Muscle of back (tissue), 11 donors: Measurements from ENCODE around the gene HSPA8. TPM values are rescaled to one million over a fixed set of nuclear protein-coding genes. Genes with fewer than 3 reads are reported as not detected.
"Not testable (repeated sequence)": the region's sequence is repeated elsewhere in the genome, so short reads cannot be mapped to it uniquely, and the experiment has no call there.

Experiments used
- DNase-seq, 3 donors: peaks; one replicate each; pipeline versions ENCODE4 v3.0.0 to v3.0.0-alpha.2; 2013
- polyA plus RNA-seq, 10 donors: library from polyadenylated mRNA; unstranded; fragments of 120-200 nt; gene quantifications; one replicate each; pipeline ENCODE4 v1.2.1, GENCODE V29; 2013; ENCODE audit not compliant: insufficient read length in 10 of 10

Gene HSPA8
- polyA plus RNA-seq, 10 donors, result 1,445 to 2,027 (median 1,727) TPM

DNA sequence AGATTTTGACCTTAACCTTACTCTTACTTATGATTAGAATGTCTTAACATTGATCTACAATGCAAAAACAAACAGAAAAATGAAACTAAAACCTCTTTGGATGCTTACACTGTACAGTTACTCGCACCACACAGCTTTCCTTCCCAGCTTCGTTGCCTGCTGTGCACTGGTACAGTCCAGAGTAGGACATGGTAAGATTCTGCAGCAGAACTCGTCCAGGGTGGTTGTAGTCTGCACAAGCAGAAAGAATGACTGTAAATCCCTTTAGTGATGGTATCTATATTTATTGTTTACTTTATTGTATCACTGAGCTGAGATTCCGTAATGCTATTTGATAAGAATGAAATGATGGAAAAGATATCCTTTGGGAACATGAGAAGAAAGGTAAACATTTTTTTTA is 21.0 kb upstream of the HSPA8 start:
- DNase-seq, result no peak

DNA sequence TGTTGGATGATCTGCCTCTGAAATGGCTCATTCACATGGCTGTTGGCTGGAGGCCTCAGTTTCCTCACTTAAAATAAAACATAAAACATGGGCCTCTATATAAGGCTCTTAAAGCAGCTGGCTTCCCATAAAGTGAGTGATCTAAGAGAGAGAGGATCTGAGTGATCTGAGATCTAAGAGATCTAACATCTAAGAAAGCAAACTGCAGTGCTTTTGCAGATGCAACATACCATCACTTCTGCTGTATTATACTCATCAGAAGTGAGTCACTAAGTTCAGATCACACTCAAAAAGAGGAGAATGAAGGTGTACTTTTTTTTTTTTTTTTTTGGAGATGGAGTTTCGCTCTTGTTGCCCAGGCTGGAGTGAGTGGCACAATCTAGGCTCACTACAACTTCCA is 18.1 kb upstream of the HSPA8 start:
- no peak for DNase-seq

DNA sequence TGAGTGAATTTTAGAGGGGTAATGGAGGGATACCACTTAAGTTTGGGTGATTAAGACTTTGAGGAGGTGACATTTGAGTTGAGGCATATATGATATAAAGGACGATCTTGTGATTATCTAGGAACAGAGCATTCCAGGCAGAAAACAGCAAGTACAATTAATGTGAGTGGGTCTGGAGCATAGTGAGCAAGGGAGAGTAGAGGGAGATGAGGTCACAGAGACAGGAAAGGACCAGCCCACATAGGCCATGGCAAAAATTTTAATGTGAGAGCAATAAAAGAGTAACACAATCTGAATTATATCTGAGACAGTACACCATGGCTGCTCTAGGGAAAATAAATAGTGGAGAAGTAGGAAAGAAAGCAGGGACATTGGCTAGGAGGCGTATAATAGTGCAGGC is 14.5 kb upstream of the HSPA8 start:
- DNase-seq, result no peak

DNA sequence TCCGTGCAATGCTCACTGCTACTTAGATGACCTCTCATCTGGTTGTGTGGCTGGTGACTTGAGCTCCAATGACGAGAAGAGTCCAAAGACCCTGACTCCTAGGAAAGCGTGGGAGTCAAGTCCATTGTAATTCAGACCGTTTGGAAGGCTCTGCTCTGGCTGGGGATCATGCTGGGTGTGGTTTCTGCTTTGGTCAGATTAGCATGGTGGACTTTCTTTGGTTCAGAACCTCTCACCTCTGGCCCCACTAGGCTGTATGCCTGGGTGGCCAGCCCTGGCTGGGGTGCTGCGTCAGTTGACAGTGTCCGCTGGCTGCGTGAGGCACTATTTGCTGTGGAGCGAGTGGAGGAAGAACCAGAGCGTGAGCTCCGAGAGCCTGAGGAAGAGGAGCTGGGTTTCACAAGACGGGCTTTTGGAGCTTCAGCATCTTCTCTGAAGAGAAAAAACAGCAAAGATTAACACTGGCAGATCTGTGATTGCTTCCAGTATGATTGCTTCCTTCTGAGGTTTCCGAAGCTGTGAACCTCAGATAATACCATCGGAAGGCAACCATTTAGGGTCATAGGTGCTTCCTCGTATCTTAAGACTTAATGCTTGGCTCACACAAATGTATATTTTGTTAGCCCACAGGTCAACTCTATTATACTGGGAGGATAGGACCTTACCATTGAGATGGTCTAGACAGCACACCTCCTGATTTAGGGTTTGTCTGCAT is 11.6 kb upstream of the HSPA8 start:
- no peak for DNase-seq

DNA sequence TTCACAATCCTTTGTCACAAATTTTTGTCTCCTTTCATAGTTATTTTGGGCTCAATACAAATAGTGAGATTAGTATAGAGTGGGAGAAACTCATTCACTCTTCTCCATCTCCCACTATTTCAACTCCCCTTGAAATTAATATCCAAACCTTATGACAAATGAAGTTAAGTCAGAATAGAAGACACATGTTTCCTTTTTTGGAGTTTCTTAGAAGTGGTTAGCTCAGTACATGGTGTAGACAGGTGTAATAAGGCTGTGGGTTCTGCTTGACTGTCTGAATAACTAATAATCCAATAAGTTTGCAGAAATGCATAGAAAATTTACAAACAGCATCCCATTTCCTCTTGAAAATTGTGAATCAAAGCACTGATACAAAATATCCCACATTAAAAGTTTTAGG is 10.8 kb upstream of the HSPA8 start:
- DNase-seq, result no peak

DNA sequence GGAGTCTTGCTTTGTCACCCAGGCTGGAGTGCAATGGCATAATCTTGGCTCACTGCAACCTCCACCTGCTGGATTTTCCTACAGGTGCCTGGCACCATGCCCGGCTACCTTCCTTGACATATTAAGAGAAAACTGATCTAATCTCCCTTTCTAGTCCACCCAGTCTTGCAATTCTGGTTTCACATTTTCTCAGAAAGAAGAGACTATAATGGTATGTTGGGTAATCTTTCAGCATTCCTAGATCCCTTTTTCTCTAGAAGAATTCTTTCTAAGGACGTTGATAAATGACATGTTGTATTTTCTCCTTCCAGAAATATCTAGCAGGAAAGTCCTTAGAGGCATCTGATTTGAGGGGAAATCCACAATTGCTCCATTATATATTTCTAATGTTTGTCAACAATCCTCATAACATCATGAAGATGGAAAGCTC is 10.4 kb upstream of the HSPA8 start:
- DNase-seq, result no peak

DNA sequence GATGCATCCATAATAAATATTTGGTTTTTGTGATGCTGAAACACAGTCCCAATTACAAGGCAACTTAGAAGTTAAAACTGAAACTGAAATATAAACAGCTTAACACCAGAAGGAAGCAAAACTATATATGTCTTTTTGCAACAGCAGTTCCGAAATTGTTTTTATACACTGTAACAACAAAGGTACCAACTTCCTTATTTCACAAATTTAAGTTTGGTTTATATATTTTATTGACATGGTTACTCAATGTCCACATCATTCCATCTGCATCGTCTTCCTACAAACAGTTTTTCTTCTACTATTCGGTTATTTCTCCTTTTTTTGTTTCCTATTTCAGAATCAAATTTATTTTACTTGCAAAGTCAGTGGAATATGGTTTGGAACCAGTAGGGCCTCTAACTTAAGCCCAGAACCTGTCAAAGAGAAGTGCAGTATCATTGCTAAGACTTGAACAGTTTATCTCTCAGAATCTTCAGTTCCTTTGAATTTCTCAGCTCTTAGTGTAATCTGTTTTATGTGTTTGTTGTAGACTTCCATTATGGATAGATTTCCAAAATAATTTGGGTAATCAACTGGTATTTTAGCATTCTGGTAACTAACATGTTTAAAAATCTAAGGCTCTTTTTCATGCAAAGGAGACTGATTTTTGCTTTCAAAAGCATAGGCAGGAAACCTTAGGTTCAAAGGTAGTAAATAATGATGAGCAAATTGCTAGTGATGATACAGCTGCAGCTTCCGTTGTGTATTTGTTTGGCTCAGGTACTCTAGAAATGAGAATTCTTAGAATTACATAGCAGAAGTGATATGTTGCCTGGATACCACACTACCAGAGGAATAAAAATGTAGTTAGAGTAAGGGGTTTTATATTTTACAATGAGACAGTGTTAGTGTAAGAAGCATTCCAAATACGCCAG is 8.2 kb upstream of the HSPA8 start:
- DNase-seq, result peak in 1 of 3 donors; percentile 60

DNA sequence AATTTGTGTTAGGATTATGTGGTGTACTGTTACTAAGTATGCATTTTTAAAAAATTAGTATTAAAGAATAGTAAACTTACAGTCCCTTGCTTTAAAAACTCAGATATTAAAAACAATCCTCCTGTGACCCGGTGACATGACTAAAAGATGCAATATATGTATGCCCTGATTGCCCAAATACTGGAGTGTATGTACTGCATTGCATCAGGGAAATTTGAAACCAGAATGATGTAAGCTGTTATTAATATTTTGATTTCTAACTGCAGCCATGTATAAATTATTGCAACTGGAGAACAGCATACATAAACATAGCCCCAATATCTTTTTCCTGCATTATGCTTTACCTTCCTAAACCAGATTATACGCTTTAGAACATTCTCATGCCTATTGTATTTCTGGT is 3.7 kb upstream of the HSPA8 start:
- DNase-seq, result no peak

DNA sequence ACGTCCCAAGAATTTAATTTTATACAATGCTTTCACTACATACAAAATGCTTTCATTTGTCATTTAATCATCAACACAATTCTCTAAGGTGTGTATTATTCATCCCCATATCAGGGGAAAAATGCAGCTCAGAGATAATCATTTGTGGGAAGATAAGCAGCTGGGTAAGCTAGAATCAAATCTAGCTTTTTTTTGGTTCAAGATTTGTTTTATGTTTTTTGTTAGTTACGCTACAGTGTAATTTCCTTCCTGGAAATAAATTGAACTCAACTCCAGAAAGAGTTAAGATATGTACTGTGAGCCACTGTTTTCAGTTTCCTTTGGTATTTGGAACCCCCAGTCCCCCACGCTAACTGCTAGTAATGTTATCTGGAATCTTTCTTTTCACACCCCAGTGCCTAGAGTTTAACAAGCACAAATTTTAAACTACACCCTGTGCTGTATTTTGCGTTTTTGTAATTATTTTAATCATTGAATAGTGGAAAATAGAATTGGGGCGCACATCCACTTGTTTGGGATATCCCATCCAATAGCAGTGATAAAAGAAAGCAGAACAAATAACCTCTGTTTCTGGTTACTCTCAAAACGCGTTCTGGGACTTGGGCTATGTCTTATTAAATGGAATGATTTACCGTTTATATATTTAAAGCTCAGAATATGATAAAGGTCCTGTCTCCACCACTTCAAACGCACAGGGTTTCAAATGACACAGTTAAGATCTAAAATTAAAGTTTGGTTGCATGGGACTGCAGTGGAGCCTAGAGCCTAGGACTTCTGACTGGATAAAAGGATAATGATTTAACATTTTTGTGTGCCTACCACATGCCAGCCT is 2.1 kb upstream of the HSPA8 start:
- no peak for DNase-seq

DNA sequence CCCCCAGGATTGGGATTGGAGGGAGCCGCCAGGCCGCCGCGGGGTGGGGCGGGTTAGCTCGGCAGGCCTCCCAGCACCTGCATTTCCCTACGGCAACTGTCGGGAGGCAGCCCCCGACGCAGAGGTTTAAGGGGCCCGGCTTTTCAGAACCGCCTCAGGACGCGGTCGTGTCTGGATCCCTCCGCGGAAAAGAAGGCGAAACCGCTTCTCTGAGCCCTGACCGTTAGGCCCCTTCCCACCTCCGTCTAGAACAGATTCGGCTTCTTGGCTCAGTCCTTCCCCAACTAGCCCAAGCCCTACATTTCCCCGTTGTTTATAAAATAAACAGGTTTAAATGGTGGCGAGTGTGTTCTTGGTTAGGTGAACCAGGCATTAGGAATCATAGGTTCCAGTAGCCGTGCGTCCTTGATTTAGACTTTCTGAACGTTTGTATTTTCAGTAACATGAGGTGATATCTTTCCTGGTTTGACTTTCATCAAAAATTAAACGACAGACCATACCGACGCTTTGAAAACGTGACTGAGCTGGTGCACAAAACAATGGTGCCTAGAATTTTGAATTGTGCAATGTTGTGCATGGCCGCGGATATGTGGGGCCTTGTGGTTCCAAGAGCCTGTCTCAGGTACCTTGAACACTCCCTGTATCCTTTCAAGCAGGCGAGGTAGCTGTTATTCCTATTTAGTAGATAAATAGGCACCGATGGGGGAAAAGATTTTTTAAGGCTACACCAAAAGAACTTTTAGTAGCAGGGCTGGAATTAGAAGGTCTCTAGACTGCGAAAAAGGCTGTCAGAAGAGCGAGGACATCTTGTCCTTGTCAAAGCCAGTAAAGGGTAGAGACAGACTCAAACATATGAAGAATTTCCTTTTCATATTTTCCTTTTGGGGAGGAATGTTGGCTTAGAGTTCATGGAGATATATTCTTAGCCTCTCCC is 1.2 kb upstream of the HSPA8 start:
- peak; percentile 62 to 90 (median 72) for DNase-seq

DNA sequence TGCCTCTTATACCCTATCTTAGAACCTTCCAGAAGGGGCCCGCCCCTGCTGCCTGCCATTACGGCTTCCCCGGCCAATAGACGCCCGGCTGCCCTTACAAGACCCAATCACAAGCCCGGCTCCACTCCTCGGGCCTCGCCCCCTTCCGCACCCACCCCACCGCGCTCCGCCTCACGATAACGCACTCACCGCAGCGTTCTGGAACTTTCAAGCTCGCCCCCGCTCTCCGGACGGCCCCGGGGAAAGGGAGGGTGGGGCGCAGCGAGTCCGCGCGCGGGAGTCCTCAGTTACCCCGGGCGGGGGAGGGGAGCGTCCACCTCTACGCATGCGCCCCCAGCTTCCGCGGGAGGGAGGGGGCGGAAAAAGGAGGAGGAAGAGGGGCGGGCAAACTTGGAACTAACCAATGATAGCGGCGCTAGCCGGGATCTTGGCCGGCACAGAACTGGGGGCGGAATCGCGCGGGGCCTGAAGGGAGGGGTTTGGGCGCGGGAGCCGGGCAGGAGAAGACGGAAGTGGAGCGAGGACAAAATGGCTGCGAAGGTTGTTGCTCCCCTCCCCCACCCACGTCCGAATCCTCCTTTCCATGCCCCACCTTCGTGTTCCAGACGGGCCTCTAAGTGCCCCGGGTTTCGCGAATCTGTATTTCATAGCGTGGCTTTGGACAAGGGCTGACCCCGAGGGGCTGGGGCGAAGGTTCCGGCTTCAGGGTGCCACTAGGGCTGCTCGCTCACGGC is 389 bp upstream of the HSPA8 start:
- peak; percentile 99 to 100 (median 100) for DNase-seq

DNA sequence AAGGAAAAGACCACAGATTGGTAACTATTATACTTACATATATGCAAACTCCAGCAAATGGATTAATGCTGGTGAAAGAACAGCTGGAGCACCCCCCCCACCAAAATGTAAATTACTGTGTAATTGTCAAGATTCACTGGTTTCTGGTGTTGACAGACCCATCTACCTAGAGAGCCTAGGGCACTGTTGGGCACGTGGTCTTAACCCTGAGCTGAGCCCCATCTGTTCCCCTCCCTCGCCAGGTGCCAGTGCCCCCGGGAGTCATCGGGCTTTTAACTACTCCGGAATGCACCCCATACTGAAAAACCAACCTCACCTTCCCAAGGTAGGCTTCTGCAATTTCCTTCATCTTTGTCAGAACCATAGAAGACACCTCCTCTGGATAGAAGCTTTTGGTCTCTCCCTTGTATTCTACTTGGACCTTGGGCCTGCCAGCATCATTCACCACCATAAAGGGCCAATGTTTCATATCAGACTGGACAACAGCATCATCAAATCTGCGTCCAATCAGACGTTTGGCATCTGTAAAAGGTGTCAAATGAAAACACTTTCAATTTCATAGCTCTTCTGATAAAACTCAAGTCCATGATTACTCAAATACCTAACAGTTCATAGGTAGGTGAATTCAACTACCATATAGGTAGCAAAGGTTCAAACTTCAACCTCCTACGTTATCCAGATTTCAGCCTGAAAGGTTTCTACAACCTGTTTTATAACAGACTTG is 1.5 kb downstream of the HSPA8 start:
- no peak for DNase-seq

DNA sequence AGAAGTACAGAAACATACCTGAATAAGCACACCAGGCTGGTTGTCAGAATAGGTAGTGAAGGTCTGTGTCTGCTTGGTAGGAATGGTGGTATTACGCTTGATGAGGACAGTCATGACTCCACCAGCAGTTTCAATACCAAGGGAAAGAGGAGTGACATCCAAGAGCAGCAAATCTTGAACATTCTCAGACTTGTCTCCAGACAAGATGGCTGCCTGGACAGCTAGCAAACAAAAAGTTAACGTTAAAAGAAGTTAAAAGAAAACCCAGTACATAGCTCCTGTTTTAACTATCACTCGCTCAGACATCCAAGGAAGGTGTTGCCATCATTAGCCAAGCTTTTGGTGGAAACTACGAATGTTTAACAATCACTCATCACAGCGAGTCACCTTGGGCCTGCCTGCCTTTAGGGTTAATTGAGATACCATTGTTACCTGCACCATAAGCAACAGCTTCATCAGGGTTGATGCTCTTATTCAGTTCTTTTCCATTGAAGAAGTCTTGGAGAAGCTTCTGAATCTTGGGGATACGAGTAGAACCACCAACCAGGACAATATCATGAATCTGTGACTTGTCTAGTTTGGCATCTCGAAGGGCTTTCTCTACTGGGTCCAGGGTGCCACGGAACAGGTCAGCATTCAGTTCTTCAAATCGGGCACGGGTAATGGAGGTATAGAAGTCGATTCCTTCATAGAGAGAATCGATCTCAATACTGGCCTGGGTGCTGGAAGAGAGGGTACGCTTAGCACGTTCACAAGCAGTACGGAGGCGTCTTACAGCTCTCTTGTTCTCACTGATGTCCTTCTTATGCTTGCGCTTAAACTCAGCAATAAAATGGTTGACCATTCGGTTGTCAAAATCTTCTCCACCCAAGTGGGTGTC is 2.7 kb downstream of the HSPA8 start:
- DNase-seq, result not testable (repeated sequence)

DNA sequence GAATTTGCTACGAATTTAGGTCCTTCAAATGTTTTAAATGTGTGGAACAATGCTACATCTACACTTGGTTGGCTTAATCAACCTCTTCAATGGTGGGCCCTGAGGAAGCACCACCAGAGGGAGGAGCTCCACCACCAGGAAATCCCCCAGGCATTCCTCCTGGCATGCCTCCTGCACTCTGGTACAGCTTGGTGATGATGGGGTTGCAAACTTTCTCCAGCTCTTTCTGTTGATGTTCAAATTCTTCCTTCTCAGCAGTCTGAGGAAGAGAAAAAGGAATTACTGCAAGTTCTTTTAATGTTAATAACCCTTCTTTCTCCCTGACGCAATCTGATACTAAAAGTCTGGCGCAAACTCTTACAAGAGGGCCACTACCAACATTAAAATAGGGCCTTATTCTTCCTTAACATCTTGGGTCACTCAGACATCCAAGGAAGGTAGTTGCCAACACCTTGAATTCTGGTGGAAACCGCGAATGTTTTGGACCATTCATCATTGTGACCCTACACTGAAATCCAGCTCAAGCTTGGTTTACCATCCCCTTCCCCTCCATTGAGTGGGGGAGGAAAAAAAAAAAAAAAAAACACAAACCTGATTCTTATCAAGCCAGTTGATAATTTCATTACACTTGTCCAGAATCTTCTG is 4.2 kb downstream of the HSPA8 start:
- DNase-seq, result no peak

DNA sequence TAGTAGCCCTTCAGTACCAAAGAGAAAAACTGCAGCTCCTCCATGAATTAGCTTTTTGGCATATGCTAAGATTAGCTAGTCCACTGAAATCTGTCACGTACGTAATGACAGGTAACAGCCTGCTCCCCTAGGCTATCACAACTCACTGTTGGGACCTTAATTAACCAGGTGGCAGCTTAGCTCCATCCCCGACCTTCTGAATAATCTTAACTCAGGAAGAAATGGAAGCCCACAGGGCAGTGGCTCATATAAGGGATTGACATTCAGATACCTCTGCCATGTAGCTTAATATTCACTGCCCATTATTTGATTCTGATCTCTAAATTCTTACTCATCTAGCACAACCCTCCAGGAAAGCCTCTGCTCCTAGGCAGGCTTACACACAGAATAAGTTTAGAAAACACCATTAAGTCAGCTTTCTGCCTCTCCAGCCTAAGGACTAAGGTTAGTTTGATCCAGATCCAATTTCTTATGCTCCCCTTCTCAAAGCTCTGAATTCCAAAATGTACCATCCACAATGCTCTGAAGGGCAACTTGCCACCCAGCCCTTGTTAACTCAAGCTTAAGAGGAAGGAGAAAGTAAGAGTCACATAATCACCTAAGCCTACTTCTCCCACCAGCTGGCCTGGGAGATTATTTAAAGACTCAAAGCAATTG is 5.0 kb downstream of the HSPA8 start:
- no peak for DNase-seq

DNA sequence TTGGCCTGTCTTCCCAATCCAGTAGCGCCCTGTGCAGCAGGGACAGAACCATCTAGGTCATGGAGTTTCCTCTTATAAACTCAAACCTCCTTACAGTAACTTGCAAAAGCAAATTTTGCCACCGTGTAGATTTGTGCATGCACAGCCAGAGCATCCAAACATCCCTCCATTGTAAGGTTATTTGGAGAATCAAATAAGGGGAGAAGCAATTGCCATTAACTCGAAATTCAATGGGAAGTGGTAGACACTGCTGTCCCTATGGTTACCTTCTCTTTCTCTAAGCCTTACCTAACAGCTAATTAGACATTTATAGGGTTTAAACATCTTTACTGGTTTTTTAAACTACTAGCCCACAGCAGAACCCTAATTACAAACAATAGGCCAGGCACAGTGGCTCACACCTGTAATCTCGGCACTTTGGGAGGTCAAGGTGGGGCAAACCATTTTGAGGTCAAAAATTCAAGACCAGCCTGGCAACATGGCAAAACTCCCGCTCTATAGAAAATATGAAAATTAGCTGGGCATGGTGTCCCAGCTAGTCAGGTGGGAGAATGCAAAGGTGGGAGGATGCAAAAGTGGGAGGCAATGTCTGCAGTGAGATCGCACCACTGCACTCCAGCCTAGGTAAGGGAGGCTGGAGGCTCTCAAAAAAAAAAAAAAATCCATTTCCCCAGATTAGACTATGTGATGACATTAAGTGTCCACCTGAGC is 6.6 kb downstream of the HSPA8 start:
- no peak for DNase-seq
